Neural progenitor cell (in vitro differentiated cells): Measurements from ENCODE around the gene ARHGAP42.

ENCODE experiments used
- EZH2 ChIP-seq: fragments of 200-600 bp; sonication (generic); IDR thresholded peaks from 2 replicates; pipeline ENCODE4 v1.6.1; 2017; ENCODE audit warnings: antibody characterized with exemption, mild to moderate bottlenecking, moderate library complexity
- EZH2phosphoT487 ChIP-seq: fragments of 200-600 bp; sonication (generic); IDR thresholded peaks from 2 replicates; pipeline ENCODE4 v1.6.1; 2017; ENCODE audit warnings: antibody characterized with exemption
- TF ChIP-seq, protein P1 (sequence below): fragments of 200-600 bp; sonication (generic); IDR thresholded peaks from 2 replicates; pipeline ENCODE4 v1.5.1; 2017; ENCODE audit warnings: antibody characterized with exemption, mild to moderate bottlenecking

DNA sequence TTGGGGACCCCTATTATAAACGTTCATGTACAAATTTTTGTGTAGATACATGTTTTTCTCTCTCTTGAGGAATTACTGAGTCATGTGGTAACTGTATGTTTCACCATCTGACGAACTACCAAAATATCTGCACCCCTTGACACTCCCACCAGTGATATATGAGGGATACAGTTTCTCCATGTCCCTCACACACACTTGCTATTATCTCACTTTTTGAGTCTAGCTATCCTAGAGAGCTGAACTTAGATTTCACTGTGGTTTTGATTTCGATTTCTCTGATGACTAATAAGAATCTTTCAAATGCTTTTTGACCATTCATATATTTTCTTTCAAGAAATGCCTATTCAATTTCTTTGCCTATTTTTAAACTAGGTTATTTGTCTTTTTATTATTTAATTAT is 242.3 kb downstream of the ARHGAP42 start:
- TF ChIP-seq, protein P1, sequence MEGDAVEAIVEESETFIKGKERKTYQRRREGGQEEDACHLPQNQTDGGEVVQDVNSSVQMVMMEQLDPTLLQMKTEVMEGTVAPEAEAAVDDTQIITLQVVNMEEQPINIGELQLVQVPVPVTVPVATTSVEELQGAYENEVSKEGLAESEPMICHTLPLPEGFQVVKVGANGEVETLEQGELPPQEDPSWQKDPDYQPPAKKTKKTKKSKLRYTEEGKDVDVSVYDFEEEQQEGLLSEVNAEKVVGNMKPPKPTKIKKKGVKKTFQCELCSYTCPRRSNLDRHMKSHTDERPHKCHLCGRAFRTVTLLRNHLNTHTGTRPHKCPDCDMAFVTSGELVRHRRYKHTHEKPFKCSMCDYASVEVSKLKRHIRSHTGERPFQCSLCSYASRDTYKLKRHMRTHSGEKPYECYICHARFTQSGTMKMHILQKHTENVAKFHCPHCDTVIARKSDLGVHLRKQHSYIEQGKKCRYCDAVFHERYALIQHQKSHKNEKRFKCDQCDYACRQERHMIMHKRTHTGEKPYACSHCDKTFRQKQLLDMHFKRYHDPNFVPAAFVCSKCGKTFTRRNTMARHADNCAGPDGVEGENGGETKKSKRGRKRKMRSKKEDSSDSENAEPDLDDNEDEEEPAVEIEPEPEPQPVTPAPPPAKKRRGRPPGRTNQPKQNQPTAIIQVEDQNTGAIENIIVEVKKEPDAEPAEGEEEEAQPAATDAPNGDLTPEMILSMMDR, result no peak
- TF ChIP-seq EZH2, result no peak
- TF ChIP-seq EZH2phosphoT487, result no peak
